GM12878 (cell line): Measurements from ENCODE around the gene OCA2. TPM values are rescaled to one million over a fixed set of nuclear protein-coding genes. Genes with fewer than 3 reads are reported as not detected.

Experiments used
- ATAC-seq: fragments of 200-7000 bp; cut with Tn5 transposase; 3 replicates; pipeline ENCODE4 v1.9.1; 2020; ENCODE audit warnings: mild to moderate bottlenecking, moderate library complexity
- BruUV-seq: library from RNA; stranded (reverse); fragments of 400-500 nt; replicated peaks from 2 replicates; lab custom pipeline; 2021; lab: Mats Ljungman, UMichigan
- CTCF ChIA-PET: fragments of 300-600 bp; sonication (Branson Sonifier 250); formaldehyde crosslinking; extraction: SDS; loops from one replicate; lab custom pipeline; 2021; ENCODE audit warnings: inconsistent platforms; lab: Yijun Ruan, JAX
- POLR2A ChIA-PET: fragments of 350-600 bp; formaldehyde crosslinking; extraction: SDS; loops from one replicate; lab custom pipeline; 2021; ENCODE audit warnings: inconsistent platforms; lab: Charles Lee
- RAD21 ChIA-PET: fragments of 300-600 bp; sonication (Branson Sonifier 250); formaldehyde crosslinking; loops from one replicate; lab custom pipeline; 2023; ENCODE audit warnings: antibody characterized with exemption; ENCODE audit not compliant: unreplicated experiment; lab: Charles Lee
- SMC1A ChIA-PET: fragments of 300-600 bp; sonication (Branson Sonifier 250); formaldehyde crosslinking; loops from one replicate; lab custom pipeline; 2023; ENCODE audit not compliant: unreplicated experiment, uncharacterized antibody; lab: Charles Lee
- DNase-seq: peaks from one replicate; pipeline ENCODE4 v3.0.0-alpha.2; 2011; ENCODE audit warnings: low read depth, low spot score
- FAIRE-seq: peaks from 3 replicates; lab custom pipeline; 2011; peaks lifted over from hg19 to GRCh38; lab: Jason Lieb, UNC
- H2AFZ ChIP-seq: 2 replicates; pipeline ENCODE4 v1.6.0; 2011; ENCODE audit warnings: low read depth, low read length, control low read depth; ENCODE audit not compliant: control insufficient read depth
- H3K27ac ChIP-seq: 2 replicates; pipeline ENCODE4 v1.5.1; 2011; ENCODE audit warnings: control low read depth; ENCODE audit not compliant: control insufficient read depth, insufficient read depth
- H3K27me3 ChIP-seq, 2 experiments: replicated peaks in 1 of 2; 2 replicates each; pipeline versions ENCODE4 v1.6.0 to v1.6.1; 2011; ENCODE audit warnings: low read length in 1 of 2; ENCODE audit not compliant: control insufficient read depth in 2 of 2, insufficient read depth in 2 of 2
- H3K36me3 ChIP-seq, 2 experiments: 2 replicates each; pipeline ENCODE4 v1.5.1; 2011; ENCODE audit warnings: low read length in 1 of 2; ENCODE audit not compliant: control insufficient read depth in 2 of 2, insufficient read depth in 2 of 2
- H3K4me1 ChIP-seq: 2 replicates; pipeline ENCODE4 v1.6.1; 2011; ENCODE audit warnings: mild to moderate bottlenecking, low read length, moderate library complexity, mixed read lengths; ENCODE audit not compliant: control insufficient read depth, insufficient read depth
- H3K4me2 ChIP-seq: 2 replicates; pipeline ENCODE4 v1.6.0; 2011; ENCODE audit warnings: control low read depth; ENCODE audit not compliant: control insufficient read depth, insufficient read depth
- H3K4me3 ChIP-seq: fragments of 200-600 bp; sonication (generic); 2 replicates; pipeline ENCODE4 v1.5.1; 2016
- H3K79me2 ChIP-seq: 2 replicates; pipeline ENCODE4 v1.6.0; 2011; ENCODE audit warnings: low read length; ENCODE audit not compliant: control insufficient read depth, insufficient read depth
- H3K9ac ChIP-seq: 2 replicates; pipeline ENCODE4 v1.8.0; 2011; ENCODE audit warnings: low read length, control low read depth, mixed read lengths; ENCODE audit not compliant: control insufficient read depth, insufficient read depth
- H3K9me3 ChIP-seq: replicated peaks from 3 replicates; pipeline ENCODE4 v1.5.1; 2011; ENCODE audit warnings: mild to moderate bottlenecking, low read length; ENCODE audit not compliant: control insufficient read depth, insufficient read depth
- H4K20me1 ChIP-seq: 2 replicates; pipeline ENCODE4 v1.6.0; 2011; ENCODE audit not compliant: control insufficient read depth, insufficient read depth
- ASH2L ChIP-seq: fragments of 300-600, 200-600 bp; sonication (generic); IDR thresholded peaks from 2 replicates; pipeline ENCODE4 v1.6.1; 2017; ENCODE audit warnings: low read depth, mild to moderate bottlenecking, borderline replicate concordance
- ATF7 ChIP-seq: fragments of 450-650 bp; IDR thresholded peaks from 2 replicates; pipeline ENCODE4 v1.6.1; 2016; ENCODE audit warnings: low read depth, mild to moderate bottlenecking
- CHD2 ChIP-seq: IDR thresholded peaks from 2 replicates; pipeline ENCODE4 v1.6.1; 2011; ENCODE audit warnings: low read depth, low read length, improper control_type of control experiment, borderline replicate concordance
- EZH2 ChIP-seq: IDR thresholded peaks from 2 replicates; pipeline ENCODE4 v1.6.1; 2012; ENCODE audit warnings: low read depth, mild to moderate bottlenecking, control low read depth, inconsistent platforms, low read length, borderline replicate concordance; ENCODE audit not compliant: control insufficient read depth
- HDAC2 ChIP-seq: fragments of 200-600 bp; sonication (generic); IDR thresholded peaks from 2 replicates; pipeline ENCODE4 v1.6.1; 2017
- KDM1A ChIP-seq: fragments of 200-600 bp; sonication (generic); IDR thresholded peaks from 2 replicates; pipeline ENCODE4 v1.6.1; 2016; ENCODE audit warnings: borderline replicate concordance
- KLF5 ChIP-seq: fragments of 450-650 bp; IDR thresholded peaks from 2 replicates; pipeline ENCODE4 v1.6.1; 2014; ENCODE audit warnings: mild to moderate bottlenecking; ENCODE audit not compliant: partially characterized antibody
- SMAD5 ChIP-seq: IDR thresholded peaks from 2 replicates; pipeline ENCODE4 v1.6.1; 2016; ENCODE audit warnings: antibody characterized with exemption, low read depth
- SPI1 ChIP-seq: IDR thresholded peaks from 2 replicates; pipeline ENCODE4 v1.6.1; 2011; ENCODE audit warnings: low read depth, mild to moderate bottlenecking, low read length, moderate library complexity, borderline replicate concordance; ENCODE audit not compliant: insufficient read depth
- SUPT20H ChIP-seq: IDR thresholded peaks from 2 replicates; pipeline ENCODE4 v1.6.1; 2011; ENCODE audit warnings: low read depth, mild to moderate bottlenecking, low read length, moderate library complexity, borderline replicate concordance; ENCODE audit not compliant: control insufficient read depth
- TCF7 ChIP-seq: IDR thresholded peaks from 2 replicates; pipeline ENCODE4 v1.6.1; 2014; ENCODE audit warnings: antibody characterized with exemption, borderline replicate concordance
- ZSCAN29 ChIP-seq: fragments of 450-650 bp; IDR thresholded peaks from 2 replicates; pipeline ENCODE4 v1.6.1; 2017; ENCODE audit warnings: mild to moderate bottlenecking, moderate library complexity
- WGBS: methylation state at CpG from one replicate; pipeline ENCODE4 v1.1.6; 2016; ENCODE audit warnings: low lambda C conversion rate; ENCODE audit not compliant: insufficient replicate concordance, insufficient coverage; ENCODE audit errors: missing lambda C conversion rate; 5-methylcytosine and 5-hydroxymethylcytosine counted together
- in situ Hi-C: fragments of 300-500 bp; cut with MboI; formaldehyde crosslinking; loops from 9 replicates; pipeline ENCODE4 v1.14.3; 2018; ENCODE audit warnings: mixed read lengths
- intact Hi-C: fragments of 100-400 bp; cut with micrococcal nuclease; formaldehyde crosslinking; loops from one replicate; pipeline ENCODE4 v1.14.2; 2022; ENCODE audit not compliant: unreplicated experiment
- polyA plus RNA-seq, 11 experiments: library from polyadenylated mRNA; depleted of rRNA in 4 of 11; unstranded in 6 of 11; stranded (reverse) in 5 of 11; fragments of >200 nt; fragmentation: Nextera tagmentation in 4 of 11; fragmentation: Illumina TruSeq in 1 of 11; extraction: Ambion mirVana in 4 of 11; extraction: Trizol in 1 of 11; gene quantifications; 1 replicate in 1 of 11; 2 replicates in 10 of 11; pipeline versions ENCODE4 v1.2.1 to v1.2.3, GENCODE V29; 2011 to 2016; ENCODE audit warnings: inconsistent platforms in 2 of 11, missing spikeins in 2 of 11, low read depth in 1 of 11
- total RNA-seq, 4 experiments: library from RNA; depleted of rRNA in 3 of 4; stranded (reverse); fragments of >200 nt in 3 of 4; fragmentation: Illumina TruSeq in 1 of 4; extraction: Trizol in 1 of 4; gene quantifications; 2 replicates each; pipeline versions ENCODE4 v1.2.1 to v1.2.3, GENCODE V29; 2013 to 2021

OCA2 gene
- total and polyA plus RNA-seq, 10 of the 15 experiments (the other 5 are each of a cell fraction or from before 2014, with no cell fraction given), result 0.04 to 1.8 TPM; not detected in 8

DNA sequence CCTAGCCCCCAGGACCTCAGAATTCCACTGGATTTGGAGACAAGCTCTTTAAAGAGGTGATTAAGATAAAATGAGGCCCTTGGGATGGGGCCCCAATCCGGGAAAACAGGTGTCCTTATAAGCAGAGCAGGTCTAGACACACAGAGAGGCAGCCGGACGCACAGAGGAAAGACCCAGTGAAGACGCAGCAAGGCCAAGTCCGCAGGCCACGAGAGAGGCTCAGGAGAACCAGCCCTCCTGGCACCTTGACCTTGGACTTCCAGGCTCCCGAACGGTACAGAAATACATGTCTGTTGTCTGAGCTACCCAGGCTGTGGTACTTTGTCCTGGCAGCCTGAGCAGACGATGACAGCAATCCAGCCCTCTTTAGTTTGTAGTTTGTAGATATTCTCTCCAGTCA is 324.5 kb downstream of the OCA2 start:
- H3K79me2 ChIP-seq, result no peaks in the 10 kb centered on the region
- intact Hi-C loops (no loop called here), in situ Hi-C loops (no loop called here)
- H3K27ac ChIP-seq, result no peak overlapping the region
- H3K27me3 ChIP-seq, result no peaks in the 10 kb centered on the region
- TF ChIP-seq ATF7 (no peak), KLF5 (no peak), ZSCAN29 (no peak), EZH2 (no peak), SPI1 (no peak), KDM1A (no peak), ASH2L (no peak), SMAD5 (no peak), HDAC2 (no peak), SUPT20H (no peak), TCF7 (no peak), CHD2 (no peak)
- H3K4me2 ChIP-seq, result no peak overlapping the region
- ChIA-PET POLR2A (no interaction called here), CTCF (no interaction called here), SMC1A (interaction anchor here (0.7 kb wide), 1 partner anchor 16 kb away, joined by 3 read pairs; no protein-coding TSS in a partner anchor), RAD21 (no interaction called here)
- no TSS peak for BruUV-seq
- H4K20me1 ChIP-seq, result no peaks in the 10 kb centered on the region
- no peak overlapping the region for H3K9ac ChIP-seq
- 42% methylated on average over 9 of the region's 9 CpGs for WGBS
- H3K4me3 ChIP-seq, result no peak overlapping the region
- no peak overlapping the region for H2AFZ ChIP-seq
- no peak for FAIRE-seq
- no peaks in the 10 kb centered on the region; the same call in 2 of the 3 replicates for H3K9me3 ChIP-seq
- no peak for DNase-seq
- H3K4me1 ChIP-seq, result no peaks in the 10 kb centered on the region
- ATAC-seq, result no peak
- no peaks in the 10 kb centered on the region for H3K36me3 ChIP-seq
